K562 (cell line): ENCODE results near the gene CSNK2A1. TPM values are rescaled to one million over a fixed set of nuclear protein-coding genes. Genes with fewer than 3 reads are reported as not detected.

ENCODE experiments used
- ATAC-seq: fragments of 200-7000 bp; cut with Tn5 transposase; 3 replicates; pipeline ENCODE4 v1.9.1; 2020; ENCODE audit warnings: moderate library complexity
- BruUV-seq: library from RNA; stranded (reverse); fragments of 400-500 nt; replicated peaks from 2 replicates; lab custom pipeline; 2021; lab: Mats Ljungman, UMichigan
- CTCF ChIA-PET: fragments of 300-600 bp; formaldehyde crosslinking; extraction: SDS; loops from one replicate; lab custom pipeline; 2021; ENCODE audit warnings: low intra/inter-chr PET ratio; lab: Yijun Ruan, JAX
- POLR2A ChIA-PET: fragments of 300-600, 350-650 bp; sonication (Branson Sonifier 250); formaldehyde crosslinking; extraction: SDS; loops from one replicate; lab custom pipeline; 2021; ENCODE audit warnings: antibody characterized with exemption, inconsistent platforms; lab: Yijun Ruan, JAX
- DNase-seq, 4 experiments: peaks; one replicate each; pipeline versions ENCODE4 v3.0.0 to v3.0.0-alpha.2; 2011 to 2018; ENCODE audit warnings: low spot score in 3 of 4, mixed read lengths in 3 of 4; ENCODE audit errors: extremely low read depth in 1 of 4
- FAIRE-seq: peaks from 2 replicates; lab custom pipeline; 2011; peaks lifted over from hg19 to GRCh38; lab: Jason Lieb, UNC
- H2AFZ ChIP-seq: 2 replicates; pipeline ENCODE4 v1.6.0; 2011; ENCODE audit warnings: low read depth, low read length, control low read depth, inconsistent platforms
- H3K27ac ChIP-seq: fragments of 200-600 bp; 3 replicates; pipeline ENCODE4 v1.8.0; 2011; ENCODE audit warnings: low read depth, mild to moderate bottlenecking, control low read depth, inconsistent platforms, low read length, moderate library complexity, mixed read lengths; ENCODE audit errors: extremely low read depth
- H3K27me3 ChIP-seq, 2 experiments: fragments of 300-600 bp in 1 of 2; 2 replicates in 1 of 2; 3 replicates in 1 of 2; pipeline versions ENCODE4 v1.6.0 to v1.8.0; 2011; ENCODE audit warnings: inconsistent platforms in 2 of 2, low read length in 2 of 2, mild to moderate bottlenecking in 1 of 2, mixed read lengths in 1 of 2, moderate library complexity in 1 of 2; ENCODE audit not compliant: control insufficient read depth in 2 of 2, insufficient read depth in 2 of 2
- H3K36me3 ChIP-seq: fragments of 300-600 bp; 3 replicates; pipeline ENCODE4 v1.8.0; 2011; ENCODE audit warnings: mild to moderate bottlenecking, low read length, inconsistent platforms; ENCODE audit not compliant: control insufficient read depth, insufficient read depth
- H3K4me1 ChIP-seq, 2 experiments: fragments of 200-600 bp in 1 of 2; replicated peaks in 1 of 2; 2 replicates in 1 of 2; 3 replicates in 1 of 2; pipeline versions ENCODE4 v1.5.1 to v1.8.0; 2011; ENCODE audit warnings: inconsistent platforms in 2 of 2, low read length in 2 of 2, mild to moderate bottlenecking in 1 of 2, mixed read lengths in 1 of 2, moderate library complexity in 1 of 2; ENCODE audit not compliant: control insufficient read depth in 2 of 2, insufficient read depth in 2 of 2
- H3K4me2 ChIP-seq: 2 replicates; pipeline ENCODE4 v1.6.1; 2011; ENCODE audit warnings: low read length, control low read depth, inconsistent platforms, mixed read lengths; ENCODE audit not compliant: insufficient read depth
- H3K4me3 ChIP-seq: fragments of 200-600 bp; sonication (generic), shearing (Covaris generic); 2 replicates; pipeline ENCODE4 v1.5.1; 2016; ENCODE audit warnings: control low read depth, inconsistent platforms
- H3K79me2 ChIP-seq: fragments of 200-600 bp; 3 replicates; pipeline ENCODE4 v1.8.0; 2011; ENCODE audit warnings: low read length, inconsistent platforms; ENCODE audit not compliant: control insufficient read depth, insufficient read depth
- H3K9ac ChIP-seq, 2 experiments: 2 replicates each; pipeline versions ENCODE4 v1.6.0 to v1.6.1; 2011; ENCODE audit warnings: low read depth in 2 of 2, low read length in 2 of 2, control low read depth in 1 of 2, inconsistent platforms in 1 of 2, mild to moderate bottlenecking in 1 of 2, mixed read lengths in 1 of 2; ENCODE audit not compliant: insufficient read depth in 1 of 2
- H3K9me1 ChIP-seq: one replicate; pipeline ENCODE4 v1.6.0; 2011; ENCODE audit warnings: inconsistent platforms, mild to moderate bottlenecking, low read length, moderate library complexity; ENCODE audit not compliant: control insufficient read depth, insufficient read depth
- H3K9me3 ChIP-seq: replicated peaks from 2 replicates; pipeline ENCODE4 v1.5.1; 2011; ENCODE audit warnings: low read depth, low read length, inconsistent platforms; ENCODE audit not compliant: control insufficient read depth, insufficient read depth
- H4K20me1 ChIP-seq: replicated peaks from 2 replicates; pipeline ENCODE4 v1.6.1; 2011; ENCODE audit warnings: low read length, inconsistent platforms, mixed read lengths; ENCODE audit not compliant: control insufficient read depth, insufficient read depth
- HOMEZ ChIP-seq: fragments of 250-450 bp; sonication (Bioruptor Pico); IDR thresholded peaks from 2 replicates; pipeline ENCODE4 v1.4.0; 2020; ENCODE audit warnings: mild to moderate bottlenecking, moderate library complexity
- ZBTB9 ChIP-seq: fragments of 450-650 bp; formaldehyde crosslinking; IDR thresholded peaks from 2 replicates; pipeline ENCODE4 v1.4.0; 2020; ENCODE audit warnings: mild to moderate bottlenecking, moderate library complexity
- ZNF583 ChIP-seq: fragments of 250-450 bp; sonication (Bioruptor Pico); IDR thresholded peaks from 2 replicates; pipeline ENCODE4 v1.4.0; 2020
- WGBS: fragments of 100-300 bp; shearing (Covaris generic); methylation state at CpG from one replicate; pipeline ENCODE4 v1.1.6; 2016; ENCODE audit warnings: low coverage, mixed read lengths; ENCODE audit not compliant: insufficient coverage; ENCODE audit errors: missing lambda C conversion rate; 5-methylcytosine and 5-hydroxymethylcytosine counted together
- in situ Hi-C: fragments of 300-500 bp; cut with MboI; formaldehyde crosslinking; loops from 4 replicates; pipeline ENCODE4 v1.15.0; 2018; ENCODE audit warnings: inconsistent platforms, mixed read lengths
- intact Hi-C: fragments of 100-400 bp; cut with micrococcal nuclease; formaldehyde crosslinking; loops from 2 replicates; pipeline ENCODE4 v1.14.2; 2022
- polyA plus RNA-seq, 8 experiments: library from polyadenylated mRNA; depleted of rRNA in 4 of 8; stranded (reverse) in 5 of 8; unstranded in 3 of 8; fragments of >200 nt; fragmentation: Nextera tagmentation in 2 of 8; fragmentation: Illumina TruSeq in 1 of 8; extraction: Ambion mirVana in 2 of 8; extraction: Trizol in 1 of 8; gene quantifications; 2 replicates each; pipeline versions ENCODE4 v1.2.1 to v1.2.3, GENCODE V29; 2011 to 2014; ENCODE audit warnings: inconsistent platforms in 1 of 8, missing spikeins in 1 of 8
- total RNA-seq, 7 experiments: library from RNA; depleted of rRNA in 6 of 7; stranded (reverse); fragments of >200 nt in 6 of 7; fragmentation: Illumina TruSeq in 2 of 7; extraction: Trizol in 2 of 7; gene quantifications; 2 replicates each; pipeline versions ENCODE4 v1.2.1 to v1.2.3, GENCODE V29; 2011 to 2021; ENCODE audit warnings: low replicate concordance in 1 of 7

Gene CSNK2A1
- total and polyA plus RNA-seq, 9 of the 15 experiments (the other 6 are each of a cell fraction or from before 2014, with no cell fraction given), result 71.0 to 251 (median 103) TPM

GRCh38 chr20:588476-588875, 44.9 kb upstream of the CSNK2A1 start:
- no peaks in the 10 kb centered on the region for H3K9me1 ChIP-seq
- no peaks in the 10 kb centered on the region; the same call in 1 of the 2 replicates for H3K9me3 ChIP-seq
- no peak overlapping the region for H3K27ac ChIP-seq
- no peak overlapping the region for H2AFZ ChIP-seq
- DNase-seq (no peak), ATAC-seq (no peak), FAIRE-seq (no peak)
- TF ChIP-seq HOMEZ (CRISPR knock-in tag) (no peak), ZNF583 (CRISPR knock-in tag) (no peak), ZBTB9 (no peak)
- 9% methylated on average over 3 of the region's 3 CpGs for WGBS
- intact Hi-C loops, result no loop called here
- in situ Hi-C loops, result no loop called here
- POLR2A ChIA-PET, result no interaction called here
- no TSS peak for BruUV-seq
- H3K4me2 ChIP-seq, result no peak overlapping the region
- CTCF ChIA-PET, result interaction anchor here (0.6 kb wide), 1 partner anchor 121 kb away, joined by 6 read pairs; no protein-coding TSS in a partner anchor
- H3K4me3 ChIP-seq, result no peak overlapping the region
- H3K9ac ChIP-seq, result no peak overlapping the region
- peaks cover 0 to 5% of the 10 kb centered on the region in 2 experiments; a peak in 2 of 5 replicates for H3K4me1 ChIP-seq
- peaks cover 0 to 5% of the 10 kb centered on the region in 2 experiments; a peak in 2 of 5 replicates for H3K27me3 ChIP-seq
- no peaks in the 10 kb centered on the region for H3K79me2 ChIP-seq
- no peaks in the 10 kb centered on the region for H3K36me3 ChIP-seq
- H4K20me1 ChIP-seq, result no peaks in the 10 kb centered on the region
